Effector memory CD4-positive, alpha-beta T cell (primary cell): ENCODE measurements around the gene ATP6V0C.
"Not testable (repeated sequence)": the region's sequence is repeated elsewhere in the genome, so short reads cannot be mapped to it uniquely, and the experiment has no call there.

Experiments used
- DNase-seq, 3 donors: peaks; one replicate each; pipeline ENCODE4 v3.0.0-alpha.2; 2020
- H3K27ac ChIP-seq: 2 replicates; pipeline ENCODE4 v1.7.0; 2013; ENCODE audit warnings: mild to moderate bottlenecking, low read length, moderate library complexity; ENCODE audit not compliant: insufficient read depth, poor library complexity, severe bottlenecking
- H3K27me3 ChIP-seq: replicated peaks from 2 replicates; pipeline ENCODE4 v1.7.0; 2013; ENCODE audit warnings: mild to moderate bottlenecking, low read length; ENCODE audit not compliant: insufficient read depth, control insufficient read depth, poor library complexity, severe bottlenecking
- H3K36me3 ChIP-seq: 2 replicates; pipeline ENCODE4 v1.7.0; 2013; ENCODE audit warnings: mild to moderate bottlenecking, low read length, moderate library complexity; ENCODE audit not compliant: control insufficient read depth, insufficient read depth
- H3K4me1 ChIP-seq: 2 replicates; pipeline ENCODE4 v1.7.0; 2013; ENCODE audit warnings: low read length, mild to moderate bottlenecking; ENCODE audit not compliant: control insufficient read depth, insufficient read depth, poor library complexity, severe bottlenecking
- H3K4me3 ChIP-seq: 2 replicates; pipeline ENCODE4 v1.7.0; 2013; ENCODE audit warnings: low read length, low read depth, mild to moderate bottlenecking; ENCODE audit not compliant: insufficient read depth, poor library complexity, severe bottlenecking
- H3K9me3 ChIP-seq: 2 replicates; pipeline ENCODE4 v1.7.0; 2013; ENCODE audit warnings: mild to moderate bottlenecking, low read length, moderate library complexity; ENCODE audit not compliant: control insufficient read depth

Gene ATP6V0C

GRCh38 chr16:2529061-2529931, 15.5 kb downstream of the ATP6V0C start:
- H3K9me3 ChIP-seq, result no peaks in the 10 kb centered on the region
- peaks cover 33% of the 10 kb centered on the region for H3K36me3 ChIP-seq
- peaks cover 8% of the 10 kb centered on the region for H3K4me1 ChIP-seq
- H3K4me3 ChIP-seq, result no peak overlapping the region
- H3K27ac ChIP-seq, result no peak overlapping the region
- no peaks in the 10 kb centered on the region for H3K27me3 ChIP-seq
- DNase-seq, result no peak

GRCh38 chr16:2529961-2530628, 16.3 kb downstream of the ATP6V0C start:
- Histone ChIP-seq H3K9me3 (no peaks in the 10 kb centered on the region), H3K4me1 (peaks cover 8% of the 10 kb centered on the region), H3K27me3 (no peaks in the 10 kb centered on the region), H3K4me3 (no peak overlapping the region), H3K27ac (no peak overlapping the region), H3K36me3 (peaks cover 25% of the 10 kb centered on the region)
- no peak for DNase-seq

GRCh38 chr16:2530629-2531318, 17.0 kb downstream of the ATP6V0C start:
- Histone ChIP-seq H3K27me3 (no peaks in the 10 kb centered on the region), H3K4me1 (peaks cover 8% of the 10 kb centered on the region), H3K27ac (peak overlapping the region; percentile 82), H3K9me3 (no peaks in the 10 kb centered on the region), H3K36me3 (peaks cover 25% of the 10 kb centered on the region), H3K4me3 (no peak overlapping the region)
- no peak for DNase-seq

GRCh38 chr16:2531371-2531695, 17.6 kb downstream of the ATP6V0C start, which contains the start of gene CEMP1:
Gene CEMP1, minus strand, starts transcription at chr16:2531408. Its CDS starts 335 bp downstream, at chr16:2531073.
- no peak for DNase-seq
- peak within 1 kb of the TSS; percentile 82 for H3K27ac ChIP-seq
- peaks cover 8% of the 10 kb centered on the region for H3K4me1 ChIP-seq
- H3K27me3 ChIP-seq, result no peaks in the 10 kb centered on the region
- H3K36me3 ChIP-seq, result peaks cover 21% of the 10 kb centered on the region
- no peaks in the 10 kb centered on the region for H3K9me3 ChIP-seq
- peak within 1 kb of the TSS; percentile 75 for H3K4me3 ChIP-seq

GRCh38 chr16:2531696-2532493, 18.1 kb downstream of the ATP6V0C start:
- H3K9me3 ChIP-seq, result no peaks in the 10 kb centered on the region
- H3K27me3 ChIP-seq, result no peaks in the 10 kb centered on the region
- peak; percentile 93 to 96 (median 94) for DNase-seq
- peak overlapping the region; percentile 75 for H3K4me3 ChIP-seq
- H3K27ac ChIP-seq, result peak overlapping the region; percentile 82
- peaks cover 15% of the 10 kb centered on the region for H3K36me3 ChIP-seq
- peaks cover 8% of the 10 kb centered on the region for H3K4me1 ChIP-seq

- H3K4me1 ChIP-seq, result peaks cover 12% of the 10 kb centered on the region
- DNase-seq, result peak; percentile 35 to 57 (median 54)
- peak overlapping the region; percentile 75 for H3K4me3 ChIP-seq
- peak overlapping the region; percentile 82 for H3K27ac ChIP-seq
- no peaks in the 10 kb centered on the region for H3K9me3 ChIP-seq
- H3K27me3 ChIP-seq, result no peaks in the 10 kb centered on the region
- peaks cover 13% of the 10 kb centered on the region for H3K36me3 ChIP-seq
Measured at GRCh38 chr16:2532494-2533141, 18.9 kb downstream of the ATP6V0C start.

- H3K27me3 ChIP-seq, H3K36me3 ChIP-seq, DNase-seq, H3K9me3 ChIP-seq: not testable (repeated sequence)
- Histone ChIP-seq H3K4me3 (peak overlapping the region; percentile 75), H3K27ac (peak overlapping the region; percentile 82), H3K4me1 (peaks cover 12% of the 10 kb centered on the region)
Measured at GRCh38 chr16:2533142-2533755, 19.5 kb downstream of the ATP6V0C start.

GRCh38 chr16:2533912-2534311, 20.2 kb downstream of the ATP6V0C start:
- H3K4me3 ChIP-seq, result no peak overlapping the region
- H3K27me3 ChIP-seq, result no peaks in the 10 kb centered on the region
- no peak for DNase-seq
- H3K4me1 ChIP-seq, result peaks cover 15% of the 10 kb centered on the region
- H3K36me3 ChIP-seq, result peaks cover 3% of the 10 kb centered on the region
- no peaks in the 10 kb centered on the region for H3K9me3 ChIP-seq
- no peak overlapping the region for H3K27ac ChIP-seq

- peaks cover 19% of the 10 kb centered on the region for H3K4me1 ChIP-seq
- not testable (repeated sequence) for H3K9me3 ChIP-seq, DNase-seq, H3K27me3 ChIP-seq, H3K27ac ChIP-seq, H3K4me3 ChIP-seq, H3K36me3 ChIP-seq
Measured at GRCh38 chr16:2534335-2534734, 20.6 kb downstream of the ATP6V0C start.
